GM12891 (cell line): ENCODE measurements around the gene COPS7A.

Source experiments
- DNase-seq: peaks from one replicate; pipeline ENCODE4 v3.0.0; 2011; ENCODE audit warnings: low spot score; ENCODE audit not compliant: insufficient read length
- FAIRE-seq: peaks from 2 replicates; lab custom pipeline; 2011; peaks lifted over from hg19 to GRCh38; lab: Jason Lieb, UNC
- PAX5 ChIP-seq: IDR thresholded peaks from 2 replicates; pipeline ENCODE4 v1.6.1; 2011; ENCODE audit warnings: low read length, moderate library complexity, mild to moderate bottlenecking; ENCODE audit not compliant: insufficient read depth, severe bottlenecking
- POLR2A ChIP-seq: IDR thresholded peaks from 2 replicates; pipeline ENCODE4 v1.6.1; 2011; ENCODE audit warnings: low read depth, low read length, control low read depth
- POLR2AphosphoS5 ChIP-seq: IDR thresholded peaks from 2 replicates; pipeline ENCODE4 v1.6.1; 2011; ENCODE audit warnings: low read depth, low read length, control low read depth
- POU2F2 ChIP-seq: IDR thresholded peaks from 2 replicates; pipeline ENCODE4 v1.6.1; 2011; ENCODE audit warnings: low read depth, mild to moderate bottlenecking, control low read depth, low read length, moderate library complexity
- SPI1 ChIP-seq: IDR thresholded peaks from 2 replicates; pipeline ENCODE4 v1.6.1; 2011; ENCODE audit warnings: low read depth, low read length, control low read depth
- TAF1 ChIP-seq: IDR thresholded peaks from 2 replicates; pipeline ENCODE4 v1.6.1; 2011; ENCODE audit warnings: low read depth, low read length, control low read depth

COPS7A gene

GRCh38 chr12:6694701-6695100 lies 29.1 kb upstream of the COPS7A start:
- FAIRE-seq (no peak), DNase-seq (no peak)
- TF ChIP-seq PAX5 = no peak
- TF ChIP-seq POU2F2 = no peak
- no peak for TF ChIP-seq TAF1
- no peak for TF ChIP-seq POLR2A
- TF ChIP-seq SPI1 = no peak
- TF ChIP-seq POLR2AphosphoS5 = no peak

DNA sequence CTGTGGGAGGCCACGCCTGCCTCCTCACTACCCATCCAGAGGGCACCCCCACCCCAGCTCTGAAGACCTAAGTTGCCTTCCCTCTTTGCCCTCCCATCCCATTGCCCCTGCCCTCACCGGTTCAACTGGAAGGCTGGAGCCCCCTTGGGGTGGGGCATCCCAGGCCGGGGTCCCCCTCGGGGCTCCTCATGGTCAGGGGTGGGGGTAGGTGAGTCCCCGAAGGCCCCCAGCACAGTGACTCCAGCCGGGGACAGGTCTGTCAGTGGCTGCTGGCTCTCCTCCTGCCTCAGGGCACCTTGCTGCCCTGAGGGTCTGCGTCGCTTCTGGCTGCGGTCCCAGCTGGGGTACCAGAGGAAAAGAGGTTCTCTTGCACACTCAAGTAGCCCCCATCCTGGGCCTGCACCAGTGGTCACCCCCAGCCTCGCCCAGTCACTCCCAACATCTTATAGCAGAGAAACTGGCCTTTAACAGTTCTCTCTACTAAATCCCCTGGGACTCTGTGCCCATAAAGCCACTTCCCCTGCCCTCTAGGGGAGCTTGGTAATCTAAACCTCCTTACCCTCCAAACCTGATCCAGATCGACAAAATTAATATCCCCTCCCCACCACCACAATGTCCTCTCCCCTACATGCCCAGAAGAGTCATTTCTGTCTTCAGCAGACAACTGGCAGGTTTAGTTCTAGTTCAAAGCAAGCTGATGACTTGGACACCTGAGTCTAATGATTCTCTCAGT lies 28.4 kb upstream of the COPS7A start:
- no peak for DNase-seq
- FAIRE-seq = no peak
- no peak for TF ChIP-seq PAX5

DNA sequence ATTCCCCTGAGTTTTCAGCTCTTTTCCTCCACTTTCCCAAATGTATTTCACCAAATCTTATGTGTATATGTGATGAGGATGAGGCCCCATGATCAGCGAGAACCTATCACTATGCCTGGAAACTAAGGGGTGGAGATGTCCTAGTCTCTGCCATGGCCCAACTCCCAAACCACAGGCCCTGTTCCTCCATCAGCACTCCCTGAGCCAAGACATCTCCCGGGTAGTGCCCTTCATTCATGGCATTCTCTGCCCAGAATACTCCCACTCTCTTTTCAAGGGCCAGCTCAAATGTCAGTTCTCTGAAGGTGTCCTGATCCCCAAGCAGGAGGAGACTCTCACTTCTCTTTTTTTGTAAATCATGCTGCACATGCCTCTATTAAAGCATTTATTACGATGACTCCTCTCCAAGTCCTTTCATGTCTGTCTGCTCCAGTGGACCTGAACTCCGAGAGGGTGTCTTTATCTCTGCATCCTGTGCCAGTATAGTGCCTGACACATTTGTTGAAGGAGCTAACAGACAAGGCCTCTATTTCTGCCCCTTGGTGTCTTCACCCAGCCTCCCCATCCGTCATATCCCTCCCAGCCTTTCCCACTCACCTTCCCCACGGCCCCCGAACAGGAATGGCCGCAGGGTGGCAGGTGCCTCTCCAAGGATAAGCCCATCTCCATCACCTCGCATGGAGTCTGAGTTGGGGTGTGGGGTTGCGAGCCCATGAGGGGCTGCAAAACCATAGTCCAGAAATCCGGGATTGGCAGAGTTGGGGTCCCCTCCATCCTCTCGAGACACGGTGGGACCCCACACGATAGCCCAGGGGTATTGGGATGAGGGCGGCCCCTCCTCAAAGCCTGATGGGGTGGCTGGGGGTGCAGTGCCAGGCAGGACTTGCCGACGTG lies 26.9 kb upstream of the COPS7A start:
- TF ChIP-seq POLR2A (no peak), PAX5 (no peak), POU2F2 (no peak), SPI1 (peak; percentile 97), TAF1 (no peak)
- FAIRE-seq (peak; percentile 86), DNase-seq (peak; percentile 52)

GRCh38 chr12:6697584-6698351 lies 26.1 kb upstream of the COPS7A start:
- FAIRE-seq (peak; percentile 52), DNase-seq (no peak)
- no peak for TF ChIP-seq TAF1
- no peak for TF ChIP-seq SPI1
- no peak for TF ChIP-seq PAX5
- TF ChIP-seq POLR2AphosphoS5 = no peak
- no peak for TF ChIP-seq POU2F2

DNA sequence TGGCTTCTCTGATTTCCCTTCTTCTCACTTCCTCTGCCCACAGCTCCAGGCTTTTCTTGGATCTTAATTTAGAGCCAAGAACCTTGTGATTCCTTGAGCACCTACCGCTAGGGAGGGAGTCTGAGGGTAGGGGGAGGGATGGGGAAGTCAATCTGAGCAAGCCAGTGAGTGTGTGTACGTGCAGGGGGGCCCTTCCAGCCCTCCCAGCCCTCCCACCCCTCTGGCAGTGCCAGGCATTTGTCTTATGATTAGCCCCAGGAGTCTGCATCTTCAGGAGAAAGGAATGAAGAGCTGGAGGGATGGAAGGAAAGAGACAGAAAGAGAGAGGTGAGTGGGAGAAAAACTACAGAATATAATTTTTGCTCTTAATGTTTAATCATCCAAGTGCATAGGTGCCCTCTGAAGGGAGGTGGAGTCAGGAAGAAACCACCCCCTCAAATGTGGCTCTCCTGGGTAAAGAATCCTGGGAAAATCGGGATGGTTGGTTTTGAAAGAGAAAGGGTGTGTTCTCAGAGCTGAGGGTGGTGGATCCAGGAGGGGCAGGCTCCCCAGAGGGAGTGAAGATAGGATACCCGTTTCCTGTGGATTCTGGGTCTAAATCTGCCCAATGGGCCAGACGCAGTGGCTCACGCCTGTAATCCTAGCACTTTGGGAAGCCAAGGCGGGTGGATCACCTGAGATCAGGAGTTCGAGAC lies 25.3 kb upstream of the COPS7A start:
- TF ChIP-seq POLR2AphosphoS5 (no peak), POLR2A (no peak), TAF1 (no peak), SPI1 (no peak), PAX5 (no peak)
- FAIRE-seq = no peak
- DNase-seq = no peak

DNA sequence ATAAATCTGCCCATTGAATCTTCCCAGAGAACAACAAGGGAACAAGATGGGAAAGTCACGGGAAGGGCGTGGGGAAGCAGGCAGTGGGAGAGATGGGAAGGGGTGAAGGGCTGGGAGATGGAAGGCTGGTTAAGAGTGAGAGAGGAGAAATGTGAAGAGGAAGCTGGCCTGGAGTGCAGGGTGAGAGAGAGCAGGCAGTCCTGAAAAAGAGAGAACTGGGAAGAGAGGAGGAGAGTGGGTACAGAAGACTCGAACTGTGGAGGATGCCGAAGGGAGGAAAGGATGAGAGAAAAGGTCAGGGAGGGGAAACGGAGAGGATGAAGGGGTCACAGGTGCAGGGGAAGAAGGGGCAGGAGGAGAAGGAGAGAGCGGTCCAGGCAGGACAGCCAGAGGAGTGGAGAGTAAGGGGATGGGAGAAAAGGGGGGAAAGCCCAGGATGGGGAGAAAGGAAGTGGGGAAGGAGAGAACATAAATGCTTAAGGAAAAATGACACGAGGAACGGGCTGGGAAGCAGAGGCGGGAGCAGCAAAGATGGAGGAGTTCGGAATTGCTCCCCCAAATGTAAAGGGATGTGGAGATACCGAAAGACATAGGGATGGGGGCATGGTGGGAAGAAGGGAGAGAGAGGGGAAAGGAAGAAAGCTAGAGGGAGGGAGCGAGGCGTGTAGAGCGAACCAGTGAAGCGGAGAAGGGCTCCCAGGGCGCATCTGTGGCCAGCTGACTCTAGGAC lies 24.4 kb upstream of the COPS7A start:
- no peak for DNase-seq
- TF ChIP-seq POLR2A (no peak), SPI1 (no peak)

DNA sequence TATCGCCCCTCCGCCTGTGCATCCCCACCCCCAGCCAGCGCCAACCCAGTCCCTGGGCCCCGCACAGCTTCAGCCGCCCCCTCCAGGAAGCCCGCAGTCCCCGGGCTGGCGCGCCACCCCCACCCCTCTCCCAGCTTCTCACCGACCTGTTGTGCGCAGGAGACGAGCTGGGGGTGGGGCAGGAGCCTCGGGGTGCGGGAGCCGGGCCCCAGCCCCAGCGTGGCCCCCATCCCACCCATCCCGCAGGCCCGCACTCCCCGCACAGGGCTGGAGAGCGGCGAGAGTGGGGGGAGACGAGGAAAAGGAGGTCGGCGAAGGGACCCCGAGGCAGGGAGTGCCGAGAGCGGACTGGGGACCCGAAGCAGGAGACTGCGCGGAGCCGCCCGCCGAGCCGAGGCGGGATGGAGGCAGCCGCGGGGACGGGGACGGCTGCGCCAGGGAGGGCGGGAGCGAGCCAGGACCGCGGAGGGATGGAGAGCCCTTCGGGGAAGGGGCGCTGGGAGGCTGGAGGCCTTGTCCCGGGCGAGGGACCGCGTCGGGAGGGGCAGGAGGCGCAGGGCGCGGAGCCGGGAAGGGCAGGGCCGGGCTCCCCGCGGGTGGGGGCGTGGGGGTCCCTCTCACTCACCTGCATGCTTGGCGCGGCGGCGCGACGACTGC lies 23.7 kb upstream of the COPS7A start:
- TF ChIP-seq POU2F2 (no peak), SPI1 (no peak), PAX5 (no peak)
- no peak for DNase-seq
- peak; percentile 26 for FAIRE-seq

More for the DNA sequence above, 24.4 kb upstream of the COPS7A start:
- FAIRE-seq = peak; percentile 57

DNA sequence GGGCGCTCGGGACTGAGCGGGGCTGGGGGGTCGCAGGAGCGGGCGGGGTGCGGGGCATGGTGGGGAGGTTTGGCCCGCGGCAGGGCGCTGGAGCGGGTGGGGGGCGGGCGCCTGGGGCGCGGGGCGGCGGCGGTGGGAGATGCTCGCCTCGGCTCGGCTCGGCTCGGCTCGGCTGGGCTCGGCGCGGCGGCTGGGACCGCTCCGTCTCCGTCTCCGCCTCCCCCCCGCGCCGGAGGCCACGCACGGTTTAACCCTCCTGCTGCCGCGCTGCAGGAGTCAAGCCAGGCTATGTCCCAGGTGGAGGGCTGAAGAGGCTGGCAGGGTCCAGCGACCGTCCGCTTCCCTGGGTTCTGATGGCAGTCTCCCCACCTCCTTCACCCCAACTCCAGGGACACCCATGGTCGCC lies 23.2 kb upstream of the COPS7A start, which contains the start of gene PIANP:
Gene PIANP (minus strand): TSS at position 170 of the 406 bp plus-strand sequence. CDS start 2,754 bp downstream, outside the sequence.
- TF ChIP-seq POU2F2 = no peak
- TF ChIP-seq PAX5 = no peak
- TF ChIP-seq SPI1 = no peak
- no peak for TF ChIP-seq TAF1
- no peak for TF ChIP-seq POLR2AphosphoS5
- no peak for TF ChIP-seq POLR2A
- peak; percentile 48 for FAIRE-seq
- DNase-seq = no peak
